Fibroblast of mammary gland (primary cell): ENCODE measurements around the gene IL13RA1.

Experiments used
- DNase-seq: peaks from one replicate; pipeline ENCODE4 v3.0.0-alpha.2; 2010; ENCODE audit warnings: low read depth
- H3K4me3 ChIP-seq: 2 replicates; pipeline ENCODE4 v1.5.1; 2011; ENCODE audit warnings: low read depth, mild to moderate bottlenecking, low read length, moderate library complexity; ENCODE audit not compliant: control insufficient read depth
- TF ChIP-seq, protein P1 (sequence below): conservative IDR thresholded peaks from 2 replicates; pipeline ENCODE4 v1.5.1; 2011; ENCODE audit warnings: low read depth, low read length, inconsistent platforms; ENCODE audit not compliant: control insufficient read depth, insufficient read depth

The IL13RA1 gene

DNA sequence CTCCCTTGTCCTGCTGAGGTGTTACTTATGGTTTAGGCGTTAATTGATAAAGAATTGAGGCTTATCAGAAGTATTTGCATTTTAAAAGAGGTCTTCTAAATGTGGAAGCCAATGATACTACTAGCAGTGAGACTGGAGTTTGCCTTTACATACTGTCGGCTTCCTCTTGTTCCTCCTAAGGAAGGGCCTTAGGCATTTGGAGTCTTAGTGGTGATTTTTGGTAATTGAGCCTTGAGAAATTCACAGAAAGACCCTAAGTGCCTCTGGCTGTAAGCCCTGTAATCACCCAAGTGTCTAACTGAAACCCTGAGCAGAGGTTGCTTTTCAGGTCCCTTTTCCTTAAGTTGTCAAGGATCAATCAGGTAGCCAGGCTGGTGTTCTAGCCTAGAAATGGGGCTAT is 14.8 kb downstream of the IL13RA1 start:
- DNase-seq, result no peak
- no peak overlapping the region for H3K4me3 ChIP-seq
- TF ChIP-seq, protein P1, sequence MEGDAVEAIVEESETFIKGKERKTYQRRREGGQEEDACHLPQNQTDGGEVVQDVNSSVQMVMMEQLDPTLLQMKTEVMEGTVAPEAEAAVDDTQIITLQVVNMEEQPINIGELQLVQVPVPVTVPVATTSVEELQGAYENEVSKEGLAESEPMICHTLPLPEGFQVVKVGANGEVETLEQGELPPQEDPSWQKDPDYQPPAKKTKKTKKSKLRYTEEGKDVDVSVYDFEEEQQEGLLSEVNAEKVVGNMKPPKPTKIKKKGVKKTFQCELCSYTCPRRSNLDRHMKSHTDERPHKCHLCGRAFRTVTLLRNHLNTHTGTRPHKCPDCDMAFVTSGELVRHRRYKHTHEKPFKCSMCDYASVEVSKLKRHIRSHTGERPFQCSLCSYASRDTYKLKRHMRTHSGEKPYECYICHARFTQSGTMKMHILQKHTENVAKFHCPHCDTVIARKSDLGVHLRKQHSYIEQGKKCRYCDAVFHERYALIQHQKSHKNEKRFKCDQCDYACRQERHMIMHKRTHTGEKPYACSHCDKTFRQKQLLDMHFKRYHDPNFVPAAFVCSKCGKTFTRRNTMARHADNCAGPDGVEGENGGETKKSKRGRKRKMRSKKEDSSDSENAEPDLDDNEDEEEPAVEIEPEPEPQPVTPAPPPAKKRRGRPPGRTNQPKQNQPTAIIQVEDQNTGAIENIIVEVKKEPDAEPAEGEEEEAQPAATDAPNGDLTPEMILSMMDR, result no peak

DNA sequence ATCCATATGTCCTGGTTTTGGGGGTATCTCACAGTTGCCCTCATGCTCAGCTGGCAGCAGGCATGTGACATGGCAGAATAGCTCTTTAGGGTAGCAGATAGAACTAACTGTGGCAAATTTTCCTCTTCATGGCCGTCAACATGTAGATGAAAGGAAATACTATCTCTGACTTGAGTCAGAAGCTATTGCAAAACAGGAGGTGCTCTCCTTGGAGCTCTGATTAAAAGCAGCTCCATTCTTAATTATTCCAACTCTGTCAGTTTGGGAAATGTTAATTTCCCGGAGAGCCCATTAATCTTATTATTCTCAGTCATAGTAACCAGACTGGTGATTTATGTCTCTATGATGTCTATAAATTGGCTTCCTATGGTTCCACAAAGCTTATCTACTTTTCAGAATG is 18.2 kb downstream of the IL13RA1 start:
- TF ChIP-seq, protein P1, result no peak
- H3K4me3 ChIP-seq, result no peak overlapping the region
- DNase-seq, result peak; percentile 57

DNA sequence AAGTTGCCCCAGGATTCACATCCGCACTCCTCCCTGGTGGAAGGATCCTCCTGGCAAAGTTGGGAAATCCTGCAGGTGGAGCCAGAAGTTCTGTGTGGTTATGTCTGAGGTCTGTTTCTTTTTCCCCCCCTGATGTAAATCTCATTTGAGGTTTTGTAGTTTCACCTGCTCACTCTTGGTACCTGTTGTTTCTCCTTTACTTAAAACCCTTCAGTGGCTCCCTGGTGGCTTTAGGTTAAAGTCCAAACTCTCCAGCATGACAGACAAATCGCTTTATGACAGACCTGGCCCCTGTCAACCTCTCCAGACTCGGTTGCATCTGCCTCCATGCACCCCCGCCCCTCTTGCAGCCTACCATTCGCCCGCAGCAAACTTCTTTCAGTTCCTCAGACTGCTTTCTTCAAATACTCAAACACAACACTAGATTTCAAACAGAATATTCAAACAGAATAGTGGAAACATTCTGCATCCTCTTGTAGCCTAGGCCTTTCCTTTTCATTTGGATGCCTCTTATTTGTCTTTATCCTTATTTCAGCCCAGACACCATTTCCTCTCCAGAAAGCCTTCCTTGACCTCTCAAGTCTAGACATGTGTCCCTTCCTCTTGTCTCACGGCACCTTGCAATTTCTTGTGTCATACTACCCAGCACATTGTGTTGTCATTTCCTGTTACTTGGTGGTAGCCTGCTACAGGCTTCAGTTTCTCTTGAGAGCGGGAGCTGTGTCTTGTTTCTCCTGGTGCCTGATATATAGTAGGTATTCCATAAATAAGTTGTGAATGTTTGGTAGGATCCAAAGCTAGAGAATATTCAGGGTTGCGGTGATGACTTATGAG is 24.8 kb downstream of the IL13RA1 start:
- DNase-seq, result no peak
- TF ChIP-seq, protein P1, result no peak
- no peak overlapping the region for H3K4me3 ChIP-seq

DNA sequence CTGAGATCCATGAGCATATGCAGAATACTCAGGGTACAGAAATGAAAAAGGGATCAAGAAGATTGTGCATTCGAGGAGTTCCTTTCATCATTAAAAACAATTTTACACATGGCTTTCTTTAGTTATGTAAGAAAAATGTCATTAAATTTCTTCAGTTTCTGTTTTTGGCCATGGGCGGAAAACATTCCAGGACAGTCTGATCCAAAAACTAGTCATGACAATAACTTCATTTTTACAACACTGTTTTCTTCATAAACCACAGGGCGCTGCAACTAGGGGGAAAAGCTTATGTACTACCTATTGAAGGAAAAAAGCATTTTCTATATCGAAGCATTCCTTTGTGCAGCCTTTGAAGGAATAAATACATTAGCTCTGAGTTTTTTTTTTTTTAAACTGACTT is 28.2 kb downstream of the IL13RA1 start:
- no peak overlapping the region for H3K4me3 ChIP-seq
- DNase-seq, result peak; percentile 2
- TF ChIP-seq, protein P1, result no peak

DNA sequence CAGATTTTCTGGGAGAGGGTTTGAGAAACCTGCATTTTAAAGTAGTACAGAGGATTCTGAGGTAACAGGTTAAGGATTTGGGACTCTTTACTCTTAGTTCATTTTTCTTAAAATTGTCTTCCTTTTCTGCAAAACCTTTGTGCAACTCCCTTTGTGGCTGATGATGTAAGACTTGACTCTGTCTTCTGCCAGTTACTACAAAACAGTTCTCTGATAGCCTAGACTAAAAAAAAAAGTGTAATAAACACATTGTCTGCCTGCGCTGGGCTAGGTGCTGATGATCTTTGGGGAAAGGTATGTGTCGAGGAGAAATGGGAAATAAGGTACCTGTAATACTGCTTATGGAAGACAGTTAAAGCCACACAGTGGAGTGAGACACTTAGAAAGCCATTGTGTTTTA is 28.7 kb downstream of the IL13RA1 start:
- DNase-seq, result peak; percentile 19
- TF ChIP-seq, protein P1, result no peak
- H3K4me3 ChIP-seq, result no peak overlapping the region

DNA sequence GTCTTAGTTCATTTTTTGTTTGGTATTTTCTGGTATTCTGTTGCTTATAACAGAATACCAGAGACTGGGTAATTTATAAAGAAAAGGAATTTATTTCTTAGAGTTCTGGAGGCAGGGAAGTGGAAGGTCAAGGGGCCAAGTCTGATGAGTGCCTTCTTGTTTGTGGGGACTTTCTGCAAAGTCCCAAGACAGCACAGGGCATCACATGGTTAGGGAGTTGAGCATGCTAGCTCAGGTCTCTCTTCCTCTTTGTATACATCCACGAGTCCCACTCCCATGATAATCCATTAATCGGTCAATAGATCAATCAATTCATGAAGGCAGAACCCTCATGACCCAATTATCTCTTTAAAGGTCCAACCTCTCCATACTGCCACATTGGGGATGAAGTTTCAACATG is 31.1 kb downstream of the IL13RA1 start:
- no peak for DNase-seq
- TF ChIP-seq, protein P1, result no peak

More for the DNA sequence above, 31.1 kb downstream of the IL13RA1 start:
- no peak overlapping the region for H3K4me3 ChIP-seq
